NCI-H2196 treated with DMSO at 0.1 percent for 48 hours (cell line): ENCODE results near the gene PLD4.
"Not testable (repeated sequence)": the region's sequence is repeated elsewhere in the genome, so short reads cannot be mapped to it uniquely, and the experiment has no call there.

Experiments
- DNase-seq: peaks from one replicate; lab custom pipeline; 2025; ENCODE audit not compliant: unreplicated experiment; lab: John Stamatoyannopoulos, UW

PLD4 gene

GRCh38 chr14:104939666-104940410 lies 15.2 kb downstream of the PLD4 start:
- no peak for DNase-seq

- no peak for DNase-seq
Measured at GRCh38 chr14:104940526-104941150, 16.0 kb downstream of the PLD4 start.

- DNase-seq = no peak
Measured at GRCh38 chr14:104941508-104942365, 17.1 kb downstream of the PLD4 start.

- no peak for DNase-seq
Measured at GRCh38 chr14:104942586-104942985, 17.9 kb downstream of the PLD4 start.

GRCh38 chr14:104943216-104944015 lies 18.7 kb downstream of the PLD4 start:
- not testable (repeated sequence) for DNase-seq

- not testable (repeated sequence) for DNase-seq
Measured at GRCh38 chr14:104944016-104944308, 19.3 kb downstream of the PLD4 start.

- DNase-seq = not testable (repeated sequence)
Measured at GRCh38 chr14:104944436-104945205, 19.9 kb downstream of the PLD4 start.

- DNase-seq = not testable (repeated sequence)
Measured at GRCh38 chr14:104945266-104945665, 20.6 kb downstream of the PLD4 start.

- not testable (repeated sequence) for DNase-seq
Measured at GRCh38 chr14:104945986-104946965, 21.6 kb downstream of the PLD4 start.

- DNase-seq = not testable (repeated sequence)
Measured at GRCh38 chr14:104947201-104947600, 22.5 kb downstream of the PLD4 start.

- not testable (repeated sequence) for DNase-seq
Measured at GRCh38 chr14:104947881-104948735, 23.4 kb downstream of the PLD4 start.

- DNase-seq = no peak
Measured at GRCh38 chr14:104948736-104949031, 24.0 kb downstream of the PLD4 start.

GRCh38 chr14:104949406-104949955 lies 24.8 kb downstream of the PLD4 start:
- not testable (repeated sequence) for DNase-seq

GRCh38 chr14:104950021-104950420 lies 25.3 kb downstream of the PLD4 start:
- DNase-seq = no peak

- not testable (repeated sequence) for DNase-seq
Measured at GRCh38 chr14:104950701-104951100, 26.0 kb downstream of the PLD4 start.

GRCh38 chr14:104951863-104952657 lies 27.4 kb downstream of the PLD4 start:
- DNase-seq = not testable (repeated sequence)

GRCh38 chr14:104953097-104953496 lies 28.4 kb downstream of the PLD4 start:
- DNase-seq = no peak
